ENCODE data around the gene AHR.

AHR gene

DNA sequence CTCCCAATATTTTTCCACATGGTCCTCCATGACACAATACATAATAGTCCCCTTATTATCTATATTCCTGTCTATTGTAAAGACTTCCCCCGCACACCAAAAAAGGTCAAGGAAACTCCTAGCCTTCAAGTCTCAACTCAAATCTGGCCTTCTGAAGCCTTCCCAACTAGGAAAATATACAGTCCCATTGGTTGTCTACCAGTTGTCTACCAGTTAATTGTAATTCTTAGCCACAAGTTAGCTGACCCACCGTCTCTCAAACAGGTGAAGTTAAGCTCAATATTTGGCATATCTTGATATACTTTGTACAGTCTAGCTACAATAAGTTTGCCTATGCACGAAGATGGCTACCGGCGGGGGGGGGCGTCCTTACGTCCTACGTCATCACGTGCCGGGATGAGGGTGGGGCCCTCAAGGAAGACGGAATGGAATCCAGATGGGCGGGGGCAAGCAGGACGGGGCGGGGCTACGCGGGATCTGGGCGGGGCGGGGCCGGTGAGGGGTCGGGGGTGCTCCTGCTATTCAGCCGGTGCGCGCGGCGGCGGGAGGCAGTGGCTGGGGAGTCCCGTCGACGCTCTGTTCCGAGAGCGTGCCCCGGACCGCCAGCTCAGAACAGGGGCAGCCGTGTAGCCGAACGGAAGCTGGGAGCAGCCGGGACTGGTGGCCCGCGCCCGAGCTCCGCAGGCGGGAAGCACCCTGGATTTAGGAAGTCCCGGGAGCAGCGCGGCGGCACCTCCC lies at the start of gene AHR:
Gene AHR, plus strand, starts transcription at position 551 of the 738 bp plus-strand sequence. CDS start 613 bp downstream, outside the sequence.
- Histone ChIP-seq H3K36me3 (ENCODE audit: control insufficient read depth, low read length) (peaks cover 6% of the 10 kb centered on the region), H3K4me3 (ENCODE audit: low read length) (peak within 1 kb of the TSS; percentile 90), H3K4me2 (ENCODE audit: low read length) (peak within 1 kb of the TSS; percentile 93), H3K9me3 (ENCODE audit: control insufficient read depth, insufficient read depth, low read length) (peaks cover 8% of the 10 kb centered on the region), H3K27me3 (ENCODE audit: control insufficient read depth, low read length) (no peaks in the 10 kb centered on the region), H3F3A (ENCODE audit: control insufficient read depth, insufficient read depth) (peaks cover 28% of the 10 kb centered on the region), H3K4me1 (ENCODE audit: control insufficient read depth, low read length) (peaks cover 45% of the 10 kb centered on the region), H4K20me1 (ENCODE audit: control insufficient read depth, insufficient read depth, low read depth, low read length) (0 out of 2 replicates have a peak, but pooled peaks cover 1% of the 10 kb centered on the region), H3K27ac (ENCODE audit: low read depth, low read length) (peak within 1 kb of the TSS; percentile 54), H3K9me2 (replicated peaks; ENCODE audit: control insufficient read depth, low read length) (no peaks in the 10 kb centered on the region), H3K79me2 (ENCODE audit: control insufficient read depth, low read length) (peaks cover 43% of the 10 kb centered on the region)
- TF ChIP-seq EZH2phosphoT487 (IDR thresholded peaks at IDR 0.05; ENCODE audit: borderline replicate concordance, low read length), result no peak
- TF ChIP-seq CTCF (IDR thresholded peaks at IDR 0.05; ENCODE audit: low read depth, low read length, poor library complexity, severe bottlenecking), result no peak

DNA sequence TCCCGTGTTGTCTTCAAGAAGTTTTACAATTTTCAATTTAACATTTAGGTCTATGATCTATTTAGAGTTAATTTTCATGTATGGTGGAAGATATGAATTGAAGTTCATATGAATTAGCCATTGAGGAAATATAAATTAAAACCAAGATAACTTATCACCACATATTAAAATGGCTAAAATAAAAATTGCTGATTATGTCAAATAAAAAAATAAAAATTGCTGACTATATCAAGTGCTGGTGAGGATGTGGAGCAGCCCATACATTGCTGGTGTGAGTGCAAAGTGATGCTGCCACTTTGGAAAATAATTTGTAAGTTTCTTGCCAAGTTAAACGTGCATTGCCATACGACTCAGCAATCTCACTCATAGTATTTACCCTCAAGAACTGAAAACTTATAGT lies 44.6 kb upstream of the AHR start:
- no peaks in the 10 kb centered on the region for H3F3A ChIP-seq (ENCODE audit: control insufficient read depth, insufficient read depth)
- H3K27me3 ChIP-seq (ENCODE audit: control insufficient read depth, low read length), result no peaks in the 10 kb centered on the region
- no peak overlapping the region for H3K27ac ChIP-seq (ENCODE audit: low read depth, low read length)
- TF ChIP-seq EZH2phosphoT487 (IDR thresholded peaks at IDR 0.05; ENCODE audit: borderline replicate concordance, low read length) (no peak), CTCF (IDR thresholded peaks at IDR 0.05; ENCODE audit: low read depth, low read length, poor library complexity, severe bottlenecking) (no peak)
- no peaks in the 10 kb centered on the region for H3K4me1 ChIP-seq (ENCODE audit: control insufficient read depth, low read length)
- no peaks in the 10 kb centered on the region for H3K79me2 ChIP-seq (ENCODE audit: control insufficient read depth, low read length)
- no peaks in the 10 kb centered on the region for H3K36me3 ChIP-seq (ENCODE audit: control insufficient read depth, low read length)
- H4K20me1 ChIP-seq (ENCODE audit: control insufficient read depth, insufficient read depth, low read depth, low read length), result no peaks in the 10 kb centered on the region
- H3K9me2 ChIP-seq (replicated peaks; ENCODE audit: control insufficient read depth, low read length), result no peaks in the 10 kb centered on the region
- no peak overlapping the region for H3K4me3 ChIP-seq (ENCODE audit: low read length)
- no peak overlapping the region for H3K4me2 ChIP-seq (ENCODE audit: low read length)
- no peaks in the 10 kb centered on the region for H3K9me3 ChIP-seq (ENCODE audit: control insufficient read depth, insufficient read depth, low read length)

- H3F3A ChIP-seq (ENCODE audit: control insufficient read depth, insufficient read depth), result no peaks in the 10 kb centered on the region
- no peaks in the 10 kb centered on the region for H3K9me3 ChIP-seq (ENCODE audit: control insufficient read depth, insufficient read depth, low read length)
- no peak overlapping the region for H3K4me3 ChIP-seq (ENCODE audit: low read length)
- no peaks in the 10 kb centered on the region for H3K9me2 ChIP-seq (replicated peaks; ENCODE audit: control insufficient read depth, low read length)
- no peaks in the 10 kb centered on the region for H3K79me2 ChIP-seq (ENCODE audit: control insufficient read depth, low read length)
- no peak overlapping the region for H3K4me2 ChIP-seq (ENCODE audit: low read length)
- no peaks in the 10 kb centered on the region for H3K36me3 ChIP-seq (ENCODE audit: control insufficient read depth, low read length)
- H3K27me3 ChIP-seq (ENCODE audit: control insufficient read depth, low read length), result no peaks in the 10 kb centered on the region
- H4K20me1 ChIP-seq (ENCODE audit: control insufficient read depth, insufficient read depth, low read depth, low read length), result no peaks in the 10 kb centered on the region
- H3K27ac ChIP-seq (ENCODE audit: low read depth, low read length), result no peak overlapping the region
- TF ChIP-seq CTCF (IDR thresholded peaks at IDR 0.05; ENCODE audit: low read depth, low read length, poor library complexity, severe bottlenecking) (no peak), EZH2phosphoT487 (IDR thresholded peaks at IDR 0.05; ENCODE audit: borderline replicate concordance, low read length) (no peak)
- H3K4me1 ChIP-seq (ENCODE audit: control insufficient read depth, low read length), result no peaks in the 10 kb centered on the region
Measured at GRCh38 chr7:17255926-17256325, 42.5 kb upstream of the AHR start.
